Erythroblast (primary cell): Measurements from ENCODE around the gene ISG20.

Experiments used
- GATA1 ChIP-seq: IDR thresholded peaks from 2 replicates; pipeline ENCODE4 v1.6.1; 2011; ENCODE audit warnings: low read depth, mild to moderate bottlenecking, control low read depth, low read length, moderate library complexity
- POLR2A ChIP-seq: IDR thresholded peaks from 2 replicates; pipeline ENCODE4 v1.6.1; 2011; ENCODE audit warnings: mild to moderate bottlenecking, low read length

GRCh38 chr15:88644741-88645140 lies 5.9 kb downstream of the ISG20 start:
- no peak for TF ChIP-seq POLR2A
- no peak for TF ChIP-seq GATA1
